PC-9 (cell line): ENCODE measurements around the gene ZBED4.

Source experiments
- CTCF ChIP-seq: fragments of 200-600 bp; sonication (generic); conservative IDR thresholded peaks from 2 replicates; pipeline ENCODE4 v1.6.1; 2017; ENCODE audit warnings: mixed run types, antibody characterized with exemption, mild to moderate bottlenecking, moderate library complexity
- EZH2 ChIP-seq: fragments of 200-600 bp; sonication (generic); IDR thresholded peaks from 2 replicates; pipeline ENCODE4 v1.8.0; 2017; ENCODE audit warnings: antibody characterized with exemption, low read depth

DNA sequence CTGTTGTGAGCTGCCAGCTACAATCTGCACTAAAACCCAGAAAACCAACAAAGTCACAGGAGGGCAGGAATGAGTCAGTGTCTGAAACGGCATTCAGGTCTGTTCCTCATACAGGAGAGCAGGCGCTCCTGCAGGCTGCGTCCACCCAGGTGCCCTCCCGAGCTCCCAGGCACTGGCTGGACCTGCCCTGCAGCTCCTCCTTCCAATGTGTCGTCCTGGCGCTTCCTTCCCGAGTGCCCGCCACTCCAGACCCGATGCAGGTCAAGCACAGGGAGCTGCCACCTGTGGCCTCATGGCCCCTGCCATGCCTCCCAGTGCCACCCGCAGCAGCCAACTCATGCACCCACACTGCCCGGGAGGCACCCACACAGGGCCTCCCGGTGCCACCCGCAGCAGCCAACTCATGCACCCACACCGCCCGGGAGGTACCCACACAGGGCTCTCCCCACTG lies 38.0 kb upstream of the ZBED4 start:
- TF ChIP-seq CTCF (no peak), EZH2 (no peak)
